ENCODE results near the gene PLD4.

GRCh38 chr14:104971447-104972240, 47.0 kb downstream of the PLD4 start:
- TF ChIP-seq CTCF (conservative IDR thresholded peaks at IDR 0.05 in 1 of 2, IDR thresholded peaks at IDR 0.05 in 1 of 2; ENCODE audit: low read depth in 1 of 2, low read length in 2 of 2) (no peak), EZH2 (IDR thresholded peaks at IDR 0.05; ENCODE audit: low read length, missing control alignments) (no peak)

All from fibroblast of lung (primary cell).